GM19351 (cell line): ENCODE measurements around the gene SHBG.
"Not testable (repeated sequence)": the region's sequence is repeated elsewhere in the genome, so short reads cannot be mapped to it uniquely, and the experiment has no call there.

Experiments used
- ATAC-seq: cut with Tn5 transposase; IDR thresholded peaks from one replicate; pipeline ENCODE4 v1.9.1; 2021; ENCODE audit warnings: mild to moderate bottlenecking, moderate library complexity; ENCODE audit not compliant: unreplicated experiment

Gene SHBG

GRCh38 chr17:7629939-7630571 is at the start of gene SHBG:
TSS of gene SHBG (plus strand) at chr17:7630135. CDS start at chr17:7630173, 38 bp downstream.
- no peak for ATAC-seq

DNA sequence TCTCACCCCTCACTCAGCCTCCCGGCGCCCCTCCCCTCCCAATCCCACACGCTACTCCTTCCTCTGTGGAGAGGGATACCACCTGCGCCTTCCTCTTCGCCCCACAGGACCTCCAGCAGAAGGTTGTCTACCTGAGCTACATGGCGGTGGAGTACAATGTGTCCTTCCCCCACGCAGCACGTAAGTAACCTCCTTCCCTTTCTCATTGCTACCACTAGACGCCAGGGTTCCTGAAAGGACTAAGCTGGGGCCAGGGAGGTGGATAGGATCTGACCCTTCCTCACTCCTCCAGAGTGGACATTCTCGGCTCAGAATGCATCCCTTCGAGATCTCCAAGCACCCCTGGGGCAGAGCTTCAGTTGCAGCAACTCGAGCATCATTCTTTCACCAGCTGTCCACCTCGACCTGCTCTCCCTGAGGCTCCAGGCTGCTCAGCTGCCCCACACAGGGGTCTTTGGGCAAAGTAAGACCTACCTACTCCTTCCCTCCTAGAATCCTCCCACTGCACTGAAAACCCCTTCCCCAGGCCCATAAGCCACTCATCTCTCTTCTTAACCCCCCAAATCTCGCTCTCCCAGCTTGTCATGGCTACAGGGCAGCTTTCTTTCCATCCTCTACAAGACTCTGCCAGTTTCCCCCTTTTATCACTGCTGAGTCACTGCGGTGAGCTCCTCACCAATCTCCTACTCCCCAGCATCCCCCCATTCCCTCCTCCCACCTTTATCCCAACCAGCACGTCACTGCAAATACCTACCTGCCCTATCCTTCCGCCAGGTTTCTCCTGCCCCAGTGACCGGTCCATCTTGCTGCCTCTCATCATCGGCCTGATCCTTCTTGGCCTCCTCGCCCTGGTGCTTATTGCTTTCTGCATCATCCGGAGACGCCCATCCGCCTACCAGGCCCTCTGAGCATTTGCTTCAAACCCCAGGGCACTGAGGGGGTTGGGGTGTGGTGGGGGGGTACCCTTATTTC is 49.0 kb upstream of the SHBG start:
- ATAC-seq: no peak

DNA sequence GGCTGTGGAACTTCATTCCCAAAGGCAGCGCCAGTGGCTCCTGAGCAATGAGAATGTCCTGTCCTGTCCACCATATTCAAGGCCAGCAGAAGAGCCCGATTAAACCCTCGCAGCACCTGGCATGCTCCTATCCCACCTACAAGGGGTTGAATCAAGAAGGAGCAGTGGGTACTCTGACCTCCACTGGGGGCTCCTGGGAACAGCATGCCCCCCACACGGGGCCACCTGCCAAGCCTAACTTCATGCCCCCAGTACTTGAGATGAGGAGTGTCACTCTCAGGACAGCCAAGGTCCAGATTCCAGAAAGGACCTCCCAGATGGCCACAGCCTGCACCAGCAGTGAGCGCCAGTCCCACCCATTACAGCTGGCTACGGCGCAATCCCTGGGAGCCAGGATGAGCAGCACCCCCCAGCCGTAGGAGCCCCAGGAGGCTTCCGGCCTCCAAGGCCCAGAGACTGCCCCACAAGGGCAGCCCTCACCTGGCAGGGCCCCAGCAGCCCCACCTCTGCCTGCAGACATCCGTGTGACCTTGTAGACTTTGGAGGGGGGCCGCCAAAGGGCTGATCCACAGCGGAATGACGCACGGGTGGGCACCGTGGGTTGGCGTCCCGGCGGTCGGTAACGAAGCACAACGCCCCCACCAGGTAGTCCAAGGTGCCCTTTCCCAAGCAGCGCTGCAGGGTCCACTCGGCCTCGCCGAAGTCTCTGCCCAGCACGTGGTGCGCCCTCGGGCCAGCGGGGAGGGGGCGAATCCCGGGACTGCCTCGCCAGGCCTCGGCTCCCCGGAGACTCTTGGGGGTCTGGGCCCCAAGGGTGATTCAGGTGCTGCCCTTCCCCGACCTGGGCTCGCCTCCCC is 47.3 kb upstream of the SHBG start:
- no peak for ATAC-seq

- ATAC-seq: peak; percentile 58
Observed at GRCh38 chr17:7583253-7584109, 46.5 kb upstream of the SHBG start, which contains the start of gene MPDU1. TSS of gene MPDU1 (plus strand) at chr17:7583852. CDS start at chr17:7583863, 11 bp downstream.

DNA sequence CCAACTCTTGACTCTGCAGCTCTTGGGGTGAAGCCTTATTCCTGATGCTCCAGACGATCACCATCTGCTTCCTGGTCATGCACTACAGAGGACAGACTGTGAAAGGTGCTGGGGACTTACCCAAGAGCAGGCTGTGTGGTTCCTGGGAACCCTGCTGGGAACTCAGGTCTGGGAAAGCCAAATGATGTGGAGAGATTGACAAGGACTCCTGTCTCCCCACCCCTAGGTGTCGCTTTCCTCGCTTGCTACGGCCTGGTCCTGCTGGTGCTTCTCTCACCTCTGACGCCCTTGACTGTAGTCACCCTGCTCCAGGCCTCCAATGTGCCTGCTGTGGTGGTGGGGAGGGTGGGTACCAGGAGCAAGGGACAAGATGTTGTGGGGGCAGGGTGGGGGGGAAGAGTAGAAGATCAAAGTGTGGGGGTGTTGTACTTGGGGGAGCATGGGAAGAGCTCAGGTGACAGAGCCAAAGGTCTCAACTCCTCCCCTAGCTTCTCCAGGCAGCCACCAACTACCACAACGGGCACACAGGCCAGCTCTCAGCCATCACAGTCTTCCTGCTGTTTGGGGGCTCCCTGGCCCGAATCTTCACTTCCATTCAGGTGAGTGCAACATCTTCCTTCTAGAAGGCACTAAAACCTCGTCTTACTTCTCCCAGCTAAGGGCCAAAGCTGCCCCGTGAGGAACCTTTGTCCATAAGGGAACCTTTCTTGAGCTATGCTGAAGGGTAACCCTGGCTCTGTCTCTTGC is 43.1 kb upstream of the SHBG start:
- no peak for ATAC-seq

DNA sequence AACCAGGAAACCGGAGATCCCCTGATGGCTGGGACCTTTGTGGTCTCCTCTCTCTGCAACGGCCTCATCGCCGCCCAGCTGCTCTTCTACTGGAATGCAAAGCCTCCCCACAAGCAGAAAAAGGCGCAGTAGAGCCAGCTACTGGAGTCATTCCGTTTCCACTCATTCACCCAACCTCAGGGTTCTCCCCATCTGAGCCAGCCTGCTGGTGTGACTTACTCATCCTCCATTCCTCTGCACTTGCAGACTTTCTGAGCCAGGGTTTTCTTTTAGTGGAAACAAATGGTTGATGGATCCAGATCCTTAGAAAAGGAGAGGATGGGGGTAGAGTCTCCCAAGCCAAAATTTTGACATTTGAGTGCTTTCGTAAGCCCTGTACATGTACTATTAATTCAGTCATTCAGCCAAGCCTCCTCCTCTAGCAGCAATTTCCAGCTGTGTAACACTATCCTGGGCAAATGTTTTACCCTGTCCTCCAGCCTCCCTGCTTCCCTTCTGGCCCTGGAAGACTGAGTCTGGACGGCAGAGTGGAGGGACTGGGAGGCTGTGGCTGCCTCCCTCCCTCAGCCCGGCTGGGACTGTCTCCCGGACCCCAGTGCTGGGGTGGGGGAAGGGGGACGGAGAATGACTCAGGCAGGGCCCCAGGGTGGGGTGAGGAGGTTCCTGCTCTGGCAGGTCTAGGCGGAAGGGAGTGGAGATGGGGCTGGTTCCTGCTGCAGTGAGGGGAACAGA is 42.3 kb upstream of the SHBG start:
- ATAC-seq: no peak

DNA sequence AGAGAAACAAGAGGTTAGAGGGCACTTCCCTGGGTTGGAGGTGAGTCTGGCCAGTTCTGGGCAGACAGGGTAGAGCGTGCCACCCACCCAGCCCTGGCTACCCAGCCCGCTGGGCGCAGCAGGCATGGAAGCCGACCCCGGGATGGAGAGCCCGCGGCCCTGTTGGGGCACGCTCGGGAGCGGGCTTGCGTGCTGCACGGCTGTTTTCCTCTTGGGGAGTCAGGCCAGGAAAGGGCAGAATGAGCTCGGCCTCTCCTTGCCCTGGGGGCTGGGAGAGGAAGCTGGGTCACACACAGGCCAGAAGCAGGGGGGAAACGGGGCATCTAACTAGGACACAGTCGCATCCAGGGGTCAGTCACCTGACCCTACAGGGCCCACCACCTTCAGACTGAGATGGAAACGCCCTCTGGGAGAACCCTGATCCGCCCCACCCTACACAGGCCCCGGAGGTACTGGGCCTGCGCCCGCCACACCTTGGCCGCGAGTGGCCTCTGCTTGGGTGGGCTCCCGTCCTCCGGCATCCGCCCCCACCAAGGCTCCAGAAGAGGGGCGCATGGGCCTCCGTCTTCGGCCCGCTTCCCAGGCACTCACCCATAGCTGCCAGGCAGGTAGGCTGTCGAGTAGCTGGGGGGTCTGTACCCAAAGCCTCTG is 41.3 kb upstream of the SHBG start:
- no peak for ATAC-seq

- ATAC-seq: no peak
Observed at GRCh38 chr17:7589204-7589868, 40.6 kb upstream of the SHBG start.

GRCh38 chr17:7589891-7590691 is 39.8 kb upstream of the SHBG start, which contains the start of gene SOX15:
TSS of gene SOX15 (minus strand) at chr17:7590094. CDS start at chr17:7589676, 418 bp downstream.
- no peak for ATAC-seq

DNA sequence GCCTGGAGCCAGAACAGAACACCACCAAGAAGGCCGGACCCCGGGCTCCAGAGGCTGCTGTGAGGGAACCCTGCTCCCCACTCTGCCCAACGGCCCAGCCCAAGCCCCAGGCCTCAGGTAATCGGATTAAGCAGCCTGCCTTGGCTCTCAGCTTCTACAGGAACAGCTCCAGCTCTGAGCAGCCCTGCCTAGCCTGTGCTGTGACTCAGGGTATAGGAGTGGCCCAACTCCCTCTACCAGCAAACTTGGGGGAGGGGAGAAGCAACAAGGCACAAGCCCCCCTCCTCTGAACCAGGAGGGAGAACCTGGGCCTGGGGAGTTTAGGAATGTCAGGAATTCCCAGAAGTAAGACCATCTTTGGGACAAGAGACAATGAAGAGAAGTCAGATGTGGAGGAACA is 39.2 kb upstream of the SHBG start:
- ATAC-seq: no peak

DNA sequence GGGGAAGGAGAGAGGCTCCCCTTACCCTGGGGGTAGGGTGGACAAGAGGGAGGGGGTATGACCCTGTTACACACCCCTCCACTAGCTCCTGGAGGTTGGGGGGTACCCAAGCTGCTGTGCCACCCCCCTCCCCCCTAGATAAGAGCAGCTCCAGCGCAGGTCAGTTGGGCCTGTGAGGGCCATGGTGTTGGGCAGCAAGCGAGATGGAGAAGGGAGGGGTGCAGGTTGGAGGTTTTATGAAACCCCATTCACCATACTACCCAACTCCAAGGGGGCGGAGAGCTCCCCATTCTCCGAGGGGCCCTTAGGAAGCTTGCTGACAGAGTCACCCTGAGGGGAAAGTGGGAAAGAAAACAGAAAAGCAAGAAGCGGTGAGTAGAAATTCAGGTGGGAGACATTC is 38.3 kb upstream of the SHBG start:
- no peak for ATAC-seq

DNA sequence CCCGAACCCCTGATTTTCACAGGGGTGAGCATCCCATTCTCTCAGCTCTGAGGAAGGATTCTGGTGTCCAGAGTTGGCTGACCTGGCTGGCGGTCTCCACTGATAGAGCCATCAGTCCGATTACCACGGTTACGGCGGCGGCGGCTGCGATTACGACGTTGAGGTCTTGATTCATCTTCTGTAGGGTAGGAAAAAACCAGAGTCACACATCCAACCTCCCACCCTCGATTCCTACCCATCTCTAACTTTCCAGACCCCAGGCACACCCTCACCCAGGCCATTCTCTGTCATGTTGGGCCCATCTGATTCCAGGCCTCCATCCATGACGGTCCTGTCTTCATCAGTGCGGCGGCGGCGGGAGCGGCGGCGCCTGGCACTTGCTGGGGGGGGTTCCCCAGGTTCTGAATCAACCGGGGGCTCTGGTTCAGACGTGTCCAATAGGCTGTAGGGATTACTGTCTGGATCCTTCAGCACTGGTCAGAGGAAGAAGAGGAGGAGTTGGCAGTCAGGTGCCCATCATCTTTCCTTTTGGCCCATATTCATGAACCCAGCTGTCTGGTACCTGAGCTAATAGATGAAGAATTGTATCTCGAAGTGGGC is 37.4 kb upstream of the SHBG start:
- no peak for ATAC-seq

- ATAC-seq: no peak
Observed at GRCh38 chr17:7593296-7593695, 36.6 kb upstream of the SHBG start.

GRCh38 chr17:7597561-7597960 is 32.4 kb upstream of the SHBG start:
- not testable (repeated sequence) for ATAC-seq

DNA sequence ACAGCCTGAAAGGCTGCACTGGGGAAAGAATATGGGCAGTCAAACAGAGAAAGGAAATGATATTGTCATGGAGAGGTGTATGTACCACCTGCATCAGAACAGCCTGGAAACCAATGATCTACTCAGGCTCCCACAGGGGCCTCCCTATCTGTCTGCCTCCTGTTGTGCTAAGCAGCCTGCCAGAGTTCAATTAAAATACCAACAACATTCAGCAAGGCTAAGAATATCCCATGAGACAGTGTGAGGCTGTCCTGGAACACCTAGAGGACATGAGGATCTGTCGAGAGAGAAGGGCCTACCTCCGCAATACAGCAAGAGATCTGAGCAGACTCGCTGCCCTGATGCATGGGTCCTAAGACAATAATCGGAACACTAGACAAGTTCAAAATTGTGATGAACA is 23.7 kb upstream of the SHBG start:
- ATAC-seq: no peak

GRCh38 chr17:7610641-7611040 is 19.3 kb upstream of the SHBG start:
- no peak for ATAC-seq
